Limb (tissue), 2 donors: ENCODE data around the gene PRX.
A peak's percentile ranks its signal among the peaks of the same experiment; 100 is the strongest.
"Not testable (repeated sequence)": the region's sequence is repeated elsewhere in the genome, so short reads cannot be mapped to it uniquely, and the experiment has no call there.

Source experiments
- DNase-seq, 2 donors: peaks; one replicate each; pipeline ENCODE4 v3.0.0-alpha.2; 2016; ENCODE audit errors: extremely low spot score in 2 of 2

Gene PRX

GRCh38 chr19:40389404-40390083 lies 23.6 kb downstream of the PRX start:
- DNase-seq, result no peak

GRCh38 chr19:40388481-40388880 lies 24.7 kb downstream of the PRX start:
- no peak for DNase-seq

- no peak for DNase-seq
Measured at GRCh38 chr19:40387155-40387554, 26.0 kb downstream of the PRX start.

- no peak for DNase-seq
Measured at GRCh38 chr19:40383668-40384248, 29.4 kb downstream of the PRX start.

GRCh38 chr19:40381321-40381720 lies 31.9 kb downstream of the PRX start:
- DNase-seq, result no peak

- no peak for DNase-seq
Measured at GRCh38 chr19:40380199-40381037, 32.8 kb downstream of the PRX start.

- DNase-seq, result no peak
Measured at GRCh38 chr19:40379446-40380198, 33.6 kb downstream of the PRX start.

- no peak for DNase-seq
Measured at GRCh38 chr19:40378509-40378908, 34.7 kb downstream of the PRX start.

GRCh38 chr19:40377876-40378385 lies 35.2 kb downstream of the PRX start:
- DNase-seq, result no peak

- no peak for DNase-seq
Measured at GRCh38 chr19:40376286-40376862, 36.8 kb downstream of the PRX start.

GRCh38 chr19:40374084-40374483 lies 39.1 kb downstream of the PRX start:
- no peak for DNase-seq

GRCh38 chr19:40371802-40372122 lies 41.4 kb downstream of the PRX start:
- no peak for DNase-seq

- DNase-seq, result no peak
Measured at GRCh38 chr19:40370997-40371801, 42.0 kb downstream of the PRX start.

- DNase-seq, result not testable (repeated sequence)
Measured at GRCh38 chr19:40370253-40370652, 42.9 kb downstream of the PRX start.

GRCh38 chr19:40369797-40370196 lies 43.4 kb downstream of the PRX start:
- DNase-seq, result no peak

GRCh38 chr19:40367577-40368434 lies 45.4 kb downstream of the PRX start:
- no peak for DNase-seq

- DNase-seq, result peak in 1 of 2 donors; percentile 57
Measured at GRCh38 chr19:40366697-40367561, 46.2 kb downstream of the PRX start.

GRCh38 chr19:40365613-40366401 lies 47.4 kb downstream of the PRX start:
- DNase-seq, result peak; percentile 84 to 98
